Measurements from ENCODE around the gene TFEB. TPM values are rescaled to one million over a fixed set of nuclear protein-coding genes. Genes with fewer than 3 reads are reported as not detected.
A peak's percentile ranks its signal among the peaks of the same experiment; 100 is the strongest.

TFEB gene
- total and polyA plus RNA-seq, 8 donors = 7.6 to 37.0 (median 9.8) TPM

DNA sequence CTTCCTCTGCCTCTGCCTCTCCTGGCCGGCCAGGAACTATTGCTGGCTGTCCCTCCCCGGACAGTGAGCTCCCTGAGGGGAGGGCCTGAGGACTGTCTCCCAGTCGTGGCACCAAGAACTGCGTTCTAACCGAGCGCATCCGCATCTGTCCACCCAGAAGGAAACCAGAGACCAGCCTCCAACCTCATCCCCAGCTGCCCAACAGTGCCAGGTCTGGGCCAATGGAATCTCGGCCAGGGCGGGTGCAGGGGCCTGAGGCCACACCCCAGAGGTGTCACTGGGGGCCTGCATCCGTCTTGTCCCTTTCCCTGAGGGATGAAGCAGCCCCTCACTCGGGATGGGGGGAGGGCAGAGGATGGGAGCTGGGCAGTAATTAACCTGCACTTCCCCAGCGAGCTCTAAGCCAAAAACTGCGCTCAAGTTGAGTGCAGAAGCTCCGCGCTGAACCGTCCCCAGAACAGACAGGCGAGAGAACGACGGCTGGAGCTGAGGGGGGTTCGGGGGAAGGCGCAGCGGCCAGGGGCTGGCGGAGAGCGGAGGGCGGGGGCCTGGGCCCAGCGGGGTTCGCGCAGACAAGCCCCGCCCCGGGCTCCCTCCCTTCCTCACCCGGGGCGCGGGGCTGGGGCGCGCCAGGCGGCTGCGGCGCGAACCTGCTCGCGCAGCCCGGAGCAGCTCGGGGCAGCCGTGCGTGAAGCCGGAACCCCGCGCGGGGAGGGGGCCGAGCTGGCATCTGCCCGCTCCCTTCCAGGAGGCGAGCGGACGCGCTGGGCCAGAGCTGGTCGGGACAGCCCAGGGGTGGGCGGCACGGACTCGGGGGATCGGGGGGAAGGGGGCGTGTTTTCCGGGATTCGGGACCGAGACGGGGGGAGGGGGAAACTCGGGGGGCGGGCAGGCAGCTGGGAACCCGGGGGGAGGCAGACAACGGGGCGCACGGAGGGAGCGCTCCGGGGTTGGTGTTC lies 1.4 kb downstream of the TFEB start:
- peaks cover 0 to 5% of the 10 kb centered on the region in 2 donors for H3K36me3 ChIP-seq
- peaks cover 12 to 55% of the 10 kb centered on the region in 2 donors for H3K4me1 ChIP-seq
- intact Hi-C loops (cut with DNase I) = no loop called here
- ATAC-seq (peak; percentile 78), DNase-seq (peak; percentile 69 to 95 (median 82))
- TF ChIP-seq, protein P1, sequence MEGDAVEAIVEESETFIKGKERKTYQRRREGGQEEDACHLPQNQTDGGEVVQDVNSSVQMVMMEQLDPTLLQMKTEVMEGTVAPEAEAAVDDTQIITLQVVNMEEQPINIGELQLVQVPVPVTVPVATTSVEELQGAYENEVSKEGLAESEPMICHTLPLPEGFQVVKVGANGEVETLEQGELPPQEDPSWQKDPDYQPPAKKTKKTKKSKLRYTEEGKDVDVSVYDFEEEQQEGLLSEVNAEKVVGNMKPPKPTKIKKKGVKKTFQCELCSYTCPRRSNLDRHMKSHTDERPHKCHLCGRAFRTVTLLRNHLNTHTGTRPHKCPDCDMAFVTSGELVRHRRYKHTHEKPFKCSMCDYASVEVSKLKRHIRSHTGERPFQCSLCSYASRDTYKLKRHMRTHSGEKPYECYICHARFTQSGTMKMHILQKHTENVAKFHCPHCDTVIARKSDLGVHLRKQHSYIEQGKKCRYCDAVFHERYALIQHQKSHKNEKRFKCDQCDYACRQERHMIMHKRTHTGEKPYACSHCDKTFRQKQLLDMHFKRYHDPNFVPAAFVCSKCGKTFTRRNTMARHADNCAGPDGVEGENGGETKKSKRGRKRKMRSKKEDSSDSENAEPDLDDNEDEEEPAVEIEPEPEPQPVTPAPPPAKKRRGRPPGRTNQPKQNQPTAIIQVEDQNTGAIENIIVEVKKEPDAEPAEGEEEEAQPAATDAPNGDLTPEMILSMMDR (IDR thresholded peaks at IDR 0.05) = no peak
- no peaks in the 10 kb centered on the region for H3K9me3 ChIP-seq
- H3K4me3 ChIP-seq = peak overlapping the region; percentile 78 to 89
- no peaks in the 10 kb centered on the region for H3K27me3 ChIP-seq
- peak overlapping the region; percentile 97 to 98 for H3K27ac ChIP-seq

DNA sequence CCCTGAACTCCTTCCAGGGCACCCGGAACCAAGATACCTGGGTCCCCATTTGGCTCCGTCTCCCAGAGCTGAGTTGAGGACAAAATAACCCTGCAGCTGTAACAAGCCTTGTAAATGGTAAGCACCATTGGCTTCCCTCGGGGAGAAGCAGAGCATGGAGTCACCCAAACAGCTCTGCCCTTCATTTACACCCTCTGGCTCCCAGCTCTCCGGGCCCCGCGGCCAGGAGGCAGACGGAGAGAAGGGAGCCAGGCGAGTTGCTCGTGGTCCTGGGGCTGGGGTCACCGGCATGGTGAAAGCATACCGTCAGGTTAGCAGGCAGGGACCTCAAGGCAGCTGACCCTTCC lies 2.1 kb downstream of the TFEB start:
- intact Hi-C loops (cut with DNase I) = no loop called here
- DNase-seq = peak in 1 of 4 donors; percentile 28
- peaks cover 0 to 5% of the 10 kb centered on the region in 2 donors for H3K36me3 ChIP-seq
- H3K9me3 ChIP-seq = no peaks in the 10 kb centered on the region
- H3K27ac ChIP-seq = peak overlapping the region; percentile 97 to 98
- no peaks in the 10 kb centered on the region for H3K27me3 ChIP-seq
- H3K4me1 ChIP-seq = peaks cover 12 to 62% of the 10 kb centered on the region in 2 donors
- ATAC-seq = no peak
- TF ChIP-seq, protein P1 (IDR thresholded peaks at IDR 0.05) = no peak
- H3K4me3 ChIP-seq = peak overlapping the region; percentile 78 to 89

DNA sequence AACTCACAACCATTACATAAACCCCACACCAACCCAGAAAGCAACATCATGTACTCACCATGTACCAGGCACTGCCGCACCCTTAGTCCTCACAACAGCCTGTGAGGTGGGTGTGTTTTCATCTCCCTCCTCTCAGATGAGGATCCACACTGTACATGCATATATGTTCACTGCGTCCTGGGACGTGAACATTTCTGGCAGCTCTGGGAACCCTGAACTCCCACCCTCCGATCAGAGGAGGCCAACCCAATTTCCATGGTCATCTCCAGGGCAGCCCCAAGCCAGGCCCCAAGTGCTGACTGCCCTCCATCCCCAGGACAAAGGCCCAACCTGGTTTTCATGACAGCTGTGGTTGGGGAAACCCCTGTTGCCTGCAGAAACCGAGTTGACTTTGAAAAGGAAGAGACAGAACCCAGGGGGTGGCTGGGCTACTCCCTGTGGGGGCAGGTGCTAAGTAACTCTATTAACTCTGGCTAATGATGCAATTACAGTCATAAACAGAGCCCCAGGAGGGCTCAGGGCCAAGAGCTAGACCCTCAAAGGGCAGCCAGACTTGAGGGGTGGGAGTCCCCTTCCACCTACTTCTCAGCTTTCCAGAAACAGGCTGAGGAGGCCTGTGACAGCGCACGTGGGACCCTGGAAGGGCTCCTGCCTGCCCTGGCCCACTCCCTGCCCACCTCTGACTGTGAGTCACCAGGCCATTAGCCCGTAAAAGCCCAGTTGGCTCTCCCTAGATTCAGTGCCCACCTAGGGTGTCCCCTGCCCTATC lies 2.6 kb downstream of the TFEB start:
- Histone ChIP-seq H3K27ac (peak overlapping the region in 1 of 2 donors; percentile 98), H3K4me1 (peaks cover 12 to 68% of the 10 kb centered on the region in 2 donors), H3K4me3 (peak overlapping the region in 1 of 2 donors; percentile 89), H3K36me3 (peaks cover 0 to 5% of the 10 kb centered on the region in 2 donors), H3K27me3 (no peaks in the 10 kb centered on the region), H3K9me3 (no peaks in the 10 kb centered on the region)
- TF ChIP-seq, protein P1 (IDR thresholded peaks at IDR 0.05) = no peak
- intact Hi-C loops (cut with DNase I) = no loop called here
- ATAC-seq (no peak), DNase-seq (no peak)

DNA sequence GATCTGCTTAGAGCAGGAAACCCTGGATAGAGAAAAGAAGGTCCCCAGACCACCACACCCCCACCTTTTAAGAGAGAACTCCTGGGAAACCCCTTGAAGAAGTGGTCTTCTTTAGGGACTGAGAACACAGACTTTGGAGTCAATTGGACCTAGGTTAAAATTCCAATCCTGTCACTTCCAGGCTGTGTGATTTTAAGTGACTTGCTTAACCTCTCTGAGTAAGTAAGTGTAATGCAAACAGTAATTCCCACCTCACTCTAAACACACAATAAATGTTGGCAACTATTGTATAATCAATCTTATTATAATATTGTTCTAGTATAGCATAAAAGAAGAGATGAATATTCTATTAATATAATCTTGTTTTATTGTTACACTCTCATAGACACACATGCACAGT lies 3.3 kb downstream of the TFEB start:
- Histone ChIP-seq H3K4me3 (no peak overlapping the region), H3K27ac (no peak overlapping the region), H3K9me3 (no peaks in the 10 kb centered on the region), H3K27me3 (no peaks in the 10 kb centered on the region), H3K4me1 (peaks cover 12 to 74% of the 10 kb centered on the region in 2 donors), H3K36me3 (peaks cover 0 to 5% of the 10 kb centered on the region in 2 donors)
- DNase-seq (no peak), ATAC-seq (no peak)
- TF ChIP-seq, protein P1 (IDR thresholded peaks at IDR 0.05) = no peak
- intact Hi-C loops (cut with DNase I) = no loop called here

Data from left lung (tissue), 10 donors.